ENCODE results near the gene PRAMEF9. TPM values are rescaled to one million over a fixed set of nuclear protein-coding genes. Genes with fewer than 3 reads are reported as not detected.
"Not testable (repeated sequence)": the region's sequence is repeated elsewhere in the genome, so short reads cannot be mapped to it uniquely, and the experiment has no call there.

PRAMEF9 gene
- total RNA-seq, 1 experiment from 2014 or later: not detected

DNA sequence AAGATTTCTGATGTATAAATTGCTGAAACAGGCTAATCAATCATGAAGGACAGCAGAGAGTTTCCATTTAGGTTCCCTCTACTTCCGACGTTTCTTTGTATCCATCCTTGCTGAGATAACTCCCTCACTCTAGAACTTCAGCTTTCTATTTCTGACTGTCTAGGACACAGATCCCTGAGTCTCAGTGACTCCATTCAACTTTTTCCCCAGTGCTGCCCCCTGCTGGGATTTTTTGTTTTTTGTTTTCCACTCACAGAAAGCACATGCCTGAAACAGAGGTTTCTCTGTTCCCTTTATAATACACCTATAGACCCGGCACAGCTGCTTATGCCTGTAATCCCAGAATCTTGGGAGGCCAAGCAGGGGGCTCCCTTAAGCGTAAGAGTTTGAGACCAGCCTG is 51.1 kb downstream of the PRAMEF9 start:
- POLR2A ChIA-PET (ENCODE audit: unreplicated experiment); H3K27ac ChIP-seq (ENCODE audit: low read length); H3K9me2 ChIP-seq (replicated peaks; ENCODE audit: low read length); H3K9me3 ChIP-seq (ENCODE audit: low read length); H3K4me3 ChIP-seq (ENCODE audit: low read length); H3K27me3 ChIP-seq (ENCODE audit: low read length); ATAC-seq; H3K36me3 ChIP-seq (ENCODE audit: low read depth, low read length); H3K9ac ChIP-seq (ENCODE audit: low read length); H3K4me1 ChIP-seq (ENCODE audit: insufficient read depth, low read length); DNase-seq; H2AFZ ChIP-seq (ENCODE audit: low read length); BruUV-seq (replicated peaks); H4K20me1 ChIP-seq (ENCODE audit: low read length); H3K4me2 ChIP-seq (ENCODE audit: low read length); intact Hi-C loops (cut with micrococcal nuclease); H3K79me2 ChIP-seq (ENCODE audit: low read length); CTCF ChIA-PET; H3F3A ChIP-seq (ENCODE audit: low read length, unreplicated experiment): not testable (repeated sequence)

DNA sequence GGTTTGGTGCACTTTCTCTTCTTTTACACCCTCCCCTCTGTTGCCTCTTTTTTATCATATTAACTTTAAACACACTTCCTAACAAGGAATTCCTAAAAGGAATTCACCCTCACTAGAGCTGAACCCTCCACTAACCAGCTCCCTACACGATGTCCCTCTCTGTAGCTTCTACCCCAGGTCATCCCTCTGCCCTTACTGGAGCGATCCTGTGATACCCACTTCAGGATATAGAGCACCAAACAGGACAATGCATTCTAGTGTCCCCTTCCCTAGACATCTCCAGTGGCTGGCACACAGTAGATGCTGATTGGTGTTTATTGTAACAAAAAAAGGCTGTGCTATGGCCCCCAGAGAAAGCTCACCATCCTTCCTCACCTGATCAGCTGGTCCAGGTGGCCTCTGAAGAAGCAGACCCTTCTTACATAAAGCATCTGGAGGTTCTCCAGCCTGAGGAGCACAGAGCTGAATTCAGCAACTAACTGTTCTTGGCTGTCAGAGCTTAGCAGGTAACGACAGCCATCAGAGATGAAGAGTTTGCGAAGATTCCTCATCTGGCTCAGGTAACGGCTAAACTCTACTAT is 52.9 kb downstream of the PRAMEF9 start:
- H3K9ac ChIP-seq (ENCODE audit: low read length): no peak overlapping the region
- H3K4me3 ChIP-seq (ENCODE audit: low read length): no peak overlapping the region
- H3F3A ChIP-seq (ENCODE audit: low read length, unreplicated experiment): no peaks in the 10 kb centered on the region
- no peaks in the 10 kb centered on the region for H3K4me1 ChIP-seq (ENCODE audit: insufficient read depth, low read length)
- H3K27ac ChIP-seq (ENCODE audit: low read length): no peak overlapping the region
- no peaks in the 10 kb centered on the region for H3K9me3 ChIP-seq (ENCODE audit: low read length)
- ATAC-seq (no peak), DNase-seq (no peak)
- H4K20me1 ChIP-seq (ENCODE audit: low read length): no peaks in the 10 kb centered on the region
- BruUV-seq (replicated peaks): no TSS peak
- CTCF ChIA-PET: no interaction called here
- H3K36me3 ChIP-seq (ENCODE audit: low read depth, low read length): no peaks in the 10 kb centered on the region
- TF ChIP-seq, protein P1, sequence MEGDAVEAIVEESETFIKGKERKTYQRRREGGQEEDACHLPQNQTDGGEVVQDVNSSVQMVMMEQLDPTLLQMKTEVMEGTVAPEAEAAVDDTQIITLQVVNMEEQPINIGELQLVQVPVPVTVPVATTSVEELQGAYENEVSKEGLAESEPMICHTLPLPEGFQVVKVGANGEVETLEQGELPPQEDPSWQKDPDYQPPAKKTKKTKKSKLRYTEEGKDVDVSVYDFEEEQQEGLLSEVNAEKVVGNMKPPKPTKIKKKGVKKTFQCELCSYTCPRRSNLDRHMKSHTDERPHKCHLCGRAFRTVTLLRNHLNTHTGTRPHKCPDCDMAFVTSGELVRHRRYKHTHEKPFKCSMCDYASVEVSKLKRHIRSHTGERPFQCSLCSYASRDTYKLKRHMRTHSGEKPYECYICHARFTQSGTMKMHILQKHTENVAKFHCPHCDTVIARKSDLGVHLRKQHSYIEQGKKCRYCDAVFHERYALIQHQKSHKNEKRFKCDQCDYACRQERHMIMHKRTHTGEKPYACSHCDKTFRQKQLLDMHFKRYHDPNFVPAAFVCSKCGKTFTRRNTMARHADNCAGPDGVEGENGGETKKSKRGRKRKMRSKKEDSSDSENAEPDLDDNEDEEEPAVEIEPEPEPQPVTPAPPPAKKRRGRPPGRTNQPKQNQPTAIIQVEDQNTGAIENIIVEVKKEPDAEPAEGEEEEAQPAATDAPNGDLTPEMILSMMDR (conservative IDR thresholded peaks at IDR 0.05; ENCODE audit: low read depth, low read length): no peak
- TF ChIP-seq EZH2 (IDR thresholded peaks at IDR 0.05; ENCODE audit: low read length, unreplicated experiment): no peak
- no peak for TF ChIP-seq EZH2phosphoT487 (IDR thresholded peaks at IDR 0.05; ENCODE audit: borderline replicate concordance, low read length)
- no peak overlapping the region for H2AFZ ChIP-seq (ENCODE audit: low read length)
- no peaks in the 10 kb centered on the region for H3K79me2 ChIP-seq (ENCODE audit: low read length)
- peaks cover 7% of the 10 kb centered on the region for H3K27me3 ChIP-seq (ENCODE audit: low read length)
- H3K4me2 ChIP-seq (ENCODE audit: low read length): no peak overlapping the region
- POLR2A ChIA-PET (ENCODE audit: unreplicated experiment): no interaction called here
- no peaks in the 10 kb centered on the region for H3K9me2 ChIP-seq (replicated peaks; ENCODE audit: low read length)
- intact Hi-C loops (cut with micrococcal nuclease): no loop called here

DNA sequence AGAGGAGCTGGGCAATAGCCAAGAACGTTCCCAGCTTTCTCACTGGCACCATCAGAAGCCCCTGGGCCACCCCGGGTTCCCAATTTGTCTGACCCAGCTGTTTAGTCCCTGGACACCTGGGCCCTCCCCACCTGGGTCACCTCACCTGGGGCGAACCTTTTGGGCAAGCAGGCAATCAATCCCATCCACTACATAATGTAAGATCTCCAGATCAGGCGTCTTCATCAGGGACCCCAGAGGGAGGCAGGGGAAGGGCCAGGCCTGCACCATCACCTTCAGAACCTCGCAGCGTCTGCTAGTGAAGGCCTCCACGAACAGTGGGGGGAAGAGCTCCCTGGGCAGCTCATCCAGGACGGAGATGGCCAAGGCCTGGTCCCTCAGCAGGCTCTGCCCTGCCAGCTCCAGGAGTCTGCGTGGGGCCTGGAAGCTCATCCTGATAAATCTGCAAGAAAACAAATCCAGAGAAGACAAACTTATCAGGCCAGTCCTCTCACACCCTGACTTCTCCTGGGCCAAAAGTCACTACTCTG is 54.1 kb downstream of the PRAMEF9 start, which contains the start of gene PRAMEF18:
Gene PRAMEF18 (minus strand): TSS at position 480 of the 530 bp plus-strand sequence. CDS start 48 bp downstream, at position 432.
- H3K9ac ChIP-seq (ENCODE audit: low read length); BruUV-seq (replicated peaks): not testable (repeated sequence)

DNA sequence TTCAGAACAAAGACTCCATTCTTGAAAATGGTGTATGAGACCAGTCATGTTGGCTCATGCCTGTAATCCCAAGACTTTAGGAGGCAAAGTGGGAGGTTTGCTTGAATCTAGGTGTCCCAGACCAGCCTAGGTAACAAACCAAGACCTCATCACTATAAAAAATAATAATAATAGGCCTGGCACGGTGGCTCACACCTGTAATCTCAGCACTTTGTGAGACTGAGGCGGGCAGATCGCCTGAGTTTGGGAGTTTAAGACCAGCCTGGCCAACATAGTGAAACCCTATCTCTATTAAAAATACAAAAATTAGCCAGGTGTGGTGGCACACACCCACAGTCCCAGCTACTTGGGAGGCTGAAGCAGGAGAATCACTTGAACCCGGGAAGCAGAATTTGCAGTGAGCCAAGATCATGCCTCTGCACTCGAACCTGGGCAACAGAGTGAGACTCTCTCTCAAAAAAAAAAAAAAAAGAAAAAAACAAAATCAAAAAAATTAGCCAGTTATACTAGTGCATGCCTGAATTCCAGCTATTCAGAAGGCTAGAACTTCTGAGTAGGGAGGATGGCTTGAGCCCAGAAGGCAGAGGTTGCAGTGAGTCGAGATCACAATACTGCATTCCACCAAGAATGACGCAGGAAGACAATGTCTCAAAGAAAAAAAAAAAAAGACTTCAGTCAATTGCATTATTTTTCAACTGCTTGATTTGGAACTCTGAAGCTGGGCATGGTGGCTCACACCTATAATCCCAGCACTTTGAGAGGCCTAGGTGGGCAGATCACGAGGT is 55.8 kb downstream of the PRAMEF9 start:
- H4K20me1 ChIP-seq (ENCODE audit: low read length); BruUV-seq (replicated peaks); ATAC-seq; DNase-seq; intact Hi-C loops (cut with micrococcal nuclease); H3K4me2 ChIP-seq (ENCODE audit: low read length); H3F3A ChIP-seq (ENCODE audit: low read length, unreplicated experiment); H3K9ac ChIP-seq (ENCODE audit: low read length); H3K4me1 ChIP-seq (ENCODE audit: insufficient read depth, low read length); H3K9me3 ChIP-seq (ENCODE audit: low read length); POLR2A ChIA-PET (ENCODE audit: unreplicated experiment); H3K27ac ChIP-seq (ENCODE audit: low read length); H2AFZ ChIP-seq (ENCODE audit: low read length); H3K4me3 ChIP-seq (ENCODE audit: low read length); CTCF ChIA-PET; H3K9me2 ChIP-seq (replicated peaks; ENCODE audit: low read length); H3K27me3 ChIP-seq (ENCODE audit: low read length); H3K36me3 ChIP-seq (ENCODE audit: low read depth, low read length); H3K79me2 ChIP-seq (ENCODE audit: low read length): not testable (repeated sequence)

More for the DNA sequence above, 54.1 kb downstream of the PRAMEF9 start, which contains the start of gene PRAMEF18:
- H3K79me2 ChIP-seq (ENCODE audit: low read length); ATAC-seq; H4K20me1 ChIP-seq (ENCODE audit: low read length); POLR2A ChIA-PET (ENCODE audit: unreplicated experiment); H3F3A ChIP-seq (ENCODE audit: low read length, unreplicated experiment); DNase-seq; CTCF ChIA-PET; H3K27ac ChIP-seq (ENCODE audit: low read length); H2AFZ ChIP-seq (ENCODE audit: low read length); H3K9me2 ChIP-seq (replicated peaks; ENCODE audit: low read length); H3K4me2 ChIP-seq (ENCODE audit: low read length); H3K27me3 ChIP-seq (ENCODE audit: low read length); H3K36me3 ChIP-seq (ENCODE audit: low read depth, low read length); H3K4me1 ChIP-seq (ENCODE audit: insufficient read depth, low read length); H3K9me3 ChIP-seq (ENCODE audit: low read length); H3K4me3 ChIP-seq (ENCODE audit: low read length); intact Hi-C loops (cut with micrococcal nuclease): not testable (repeated sequence)

Measured in PC-3 (cell line).